Lower leg skin (tissue), 4 donors: ENCODE data around the gene TRPC4AP. TPM values are rescaled to one million over a fixed set of nuclear protein-coding genes. Genes with fewer than 3 reads are reported as not detected.

Experiments
- DNase-seq, 2 donors: peaks; one replicate each; pipeline ENCODE4 v3.0.0-alpha.2; 2019; ENCODE audit warnings: low spot score in 2 of 2
- H3K4me3 ChIP-seq: fragments of 200-600 bp; sonication (generic); 2 replicates; pipeline ENCODE4 v1.5.1; 2017; ENCODE audit warnings: mild to moderate bottlenecking, low read depth; ENCODE audit not compliant: poor library complexity, severe bottlenecking
- POLR2A ChIP-seq, 2 donors: fragments of 450-650 bp; IDR thresholded peaks; one replicate each; pipeline ENCODE4 v1.6.1; 2016 to 2017; ENCODE audit warnings: antibody characterized with exemption in 2 of 2, mild to moderate bottlenecking in 1 of 2, moderate library complexity in 1 of 2
- WGBS, 2 donors: methylation state at CpG; one replicate each; pipeline ENCODE4 v1.1.5; 2018; 5-methylcytosine and 5-hydroxymethylcytosine counted together
- intact Hi-C: fragments of 100-400 bp; cut with DNase I; formaldehyde crosslinking; loops from one replicate; pipeline ENCODE4 v1.15.0; 2023; ENCODE audit warnings: low total_unique reads
- total RNA-seq, 4 donors: library from RNA; depleted of rRNA; stranded (reverse); fragments of >200 nt; gene quantifications; one replicate each; pipeline ENCODE4 v1.1.0, GENCODE V29; 2016
- TF ChIP-seq, protein P1 (sequence below), 3 donors: fragments of 450-650 bp; IDR thresholded peaks; one replicate each; pipeline ENCODE4 v1.5.1; 2016; ENCODE audit warnings: antibody characterized with exemption in 3 of 3, mild to moderate bottlenecking in 3 of 3, moderate library complexity in 2 of 3

Gene TRPC4AP
- total RNA-seq, 4 donors from 2014 or later = 40.3 to 64.5 (median 50.0) TPM

DNA sequence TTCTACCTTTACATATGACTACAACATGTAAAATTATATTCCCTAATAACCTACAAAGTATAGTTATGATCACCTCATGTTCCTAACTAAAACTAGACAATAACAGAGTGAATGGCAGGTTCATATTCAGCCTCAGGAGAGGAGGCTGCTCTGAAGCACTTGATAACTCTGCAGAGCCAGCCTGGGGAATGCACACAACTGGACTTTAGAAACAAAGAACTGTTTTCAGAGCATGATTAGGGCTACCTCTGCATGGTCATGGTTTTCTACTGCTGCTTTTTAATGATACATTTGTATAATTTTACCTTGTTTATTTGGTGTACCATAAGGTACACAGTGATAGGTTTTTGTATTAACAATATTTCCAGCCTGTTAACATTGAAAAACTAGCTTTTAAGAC, 50.3 kb downstream of the TRPC4AP start:
- DNase-seq = no peak
- H3K4me3 ChIP-seq = no peak overlapping the region
- intact Hi-C loops = no loop called here
- TF ChIP-seq, protein P1, sequence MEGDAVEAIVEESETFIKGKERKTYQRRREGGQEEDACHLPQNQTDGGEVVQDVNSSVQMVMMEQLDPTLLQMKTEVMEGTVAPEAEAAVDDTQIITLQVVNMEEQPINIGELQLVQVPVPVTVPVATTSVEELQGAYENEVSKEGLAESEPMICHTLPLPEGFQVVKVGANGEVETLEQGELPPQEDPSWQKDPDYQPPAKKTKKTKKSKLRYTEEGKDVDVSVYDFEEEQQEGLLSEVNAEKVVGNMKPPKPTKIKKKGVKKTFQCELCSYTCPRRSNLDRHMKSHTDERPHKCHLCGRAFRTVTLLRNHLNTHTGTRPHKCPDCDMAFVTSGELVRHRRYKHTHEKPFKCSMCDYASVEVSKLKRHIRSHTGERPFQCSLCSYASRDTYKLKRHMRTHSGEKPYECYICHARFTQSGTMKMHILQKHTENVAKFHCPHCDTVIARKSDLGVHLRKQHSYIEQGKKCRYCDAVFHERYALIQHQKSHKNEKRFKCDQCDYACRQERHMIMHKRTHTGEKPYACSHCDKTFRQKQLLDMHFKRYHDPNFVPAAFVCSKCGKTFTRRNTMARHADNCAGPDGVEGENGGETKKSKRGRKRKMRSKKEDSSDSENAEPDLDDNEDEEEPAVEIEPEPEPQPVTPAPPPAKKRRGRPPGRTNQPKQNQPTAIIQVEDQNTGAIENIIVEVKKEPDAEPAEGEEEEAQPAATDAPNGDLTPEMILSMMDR (IDR thresholded peaks at IDR 0.05) = no peak
- no peak for TF ChIP-seq POLR2A (IDR thresholded peaks at IDR 0.05)

DNA sequence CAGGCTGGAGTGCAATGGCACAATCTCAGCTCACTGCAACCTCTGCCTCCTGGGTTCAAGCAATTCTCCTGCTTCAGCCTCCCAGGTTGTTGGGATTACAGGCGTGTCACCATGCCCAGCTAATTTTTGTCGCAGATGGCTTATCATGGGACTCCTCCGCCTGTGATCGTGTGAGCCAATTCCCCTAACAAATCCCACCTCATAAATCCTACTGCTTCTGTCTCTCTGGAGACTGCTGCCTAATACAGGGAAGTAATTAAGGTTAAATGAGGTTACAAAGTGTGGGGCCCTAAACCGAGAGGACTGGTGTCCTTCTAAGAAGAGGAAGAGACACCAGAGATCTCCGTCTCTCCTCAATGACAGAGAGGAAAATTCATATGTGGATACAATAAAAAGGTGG, 52.0 kb downstream of the TRPC4AP start:
- whole genome bisulfite sequencing, 2 donors = 85 to 91% methylated on average over 6 of the region's 6 CpGs
- no peak for TF ChIP-seq POLR2A (IDR thresholded peaks at IDR 0.05)
- TF ChIP-seq, protein P1 (IDR thresholded peaks at IDR 0.05) = no peak
- no peak overlapping the region for H3K4me3 ChIP-seq
- no peak for DNase-seq
- intact Hi-C loops = no loop called here

DNA sequence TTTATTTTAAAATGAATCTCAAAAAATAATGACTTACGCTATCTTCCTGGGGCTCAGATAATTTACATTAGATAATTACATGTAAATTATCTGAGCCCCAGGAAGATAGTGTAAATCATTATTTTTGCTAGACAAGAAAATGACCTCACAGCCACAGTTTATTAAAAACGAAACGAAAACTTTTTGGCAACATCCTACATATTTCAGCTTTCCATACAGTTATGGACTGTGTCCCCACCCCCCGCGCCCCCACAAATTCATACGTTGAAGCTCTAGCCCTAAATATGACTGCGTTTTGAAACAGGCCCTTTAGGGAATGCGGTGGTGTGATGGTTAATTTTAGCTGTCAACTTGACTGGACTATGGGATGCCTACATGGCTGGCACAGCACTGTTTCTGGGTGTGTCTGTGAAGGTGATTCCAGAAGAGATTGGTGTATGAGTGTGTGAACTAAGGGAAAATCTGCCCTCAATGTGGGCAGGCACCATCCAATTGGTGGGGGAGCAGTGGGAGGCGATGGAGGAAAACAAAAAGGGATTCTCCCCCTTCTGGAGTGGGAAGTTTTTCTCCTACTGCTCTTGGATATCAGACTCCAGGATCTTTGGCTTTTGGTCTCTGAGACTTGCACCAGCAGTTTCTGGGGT, 52.6 kb downstream of the TRPC4AP start:
- intact Hi-C loops = no loop called here
- TF ChIP-seq, protein P1 (IDR thresholded peaks at IDR 0.05) = no peak
- TF ChIP-seq POLR2A (IDR thresholded peaks at IDR 0.05) = no peak
- DNase-seq = no peak
- H3K4me3 ChIP-seq = no peak overlapping the region
- WGBS, 2 donors = 88 to 91% methylated on average over 9 of the region's 9 CpGs

DNA sequence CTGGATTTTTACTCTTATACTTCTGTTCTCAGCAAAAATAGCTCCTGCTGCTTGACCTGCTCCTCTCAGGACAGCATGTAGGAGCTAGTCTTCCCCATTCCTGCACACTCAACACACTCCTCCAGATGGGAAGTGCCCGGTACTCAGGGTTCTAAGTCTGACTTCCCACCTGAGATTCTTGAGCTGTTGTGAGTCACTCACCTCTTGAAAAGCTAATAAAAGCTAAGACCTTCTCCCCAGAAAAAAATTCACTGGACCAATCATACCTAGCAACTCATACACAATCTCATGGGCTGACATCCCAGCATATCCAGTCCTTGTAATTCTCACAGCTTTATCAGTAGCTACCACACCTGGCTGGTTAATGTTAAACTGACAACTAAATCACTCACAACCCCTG, 53.5 kb downstream of the TRPC4AP start:
- H3K4me3 ChIP-seq = no peak overlapping the region
- intact Hi-C loops = no loop called here
- TF ChIP-seq, protein P1 (IDR thresholded peaks at IDR 0.05) = no peak
- no peak for TF ChIP-seq POLR2A (IDR thresholded peaks at IDR 0.05)
- 91 to 100% methylated on average over 1 of the region's 1 CpG for WGBS, 2 donors
- no peak for DNase-seq

DNA sequence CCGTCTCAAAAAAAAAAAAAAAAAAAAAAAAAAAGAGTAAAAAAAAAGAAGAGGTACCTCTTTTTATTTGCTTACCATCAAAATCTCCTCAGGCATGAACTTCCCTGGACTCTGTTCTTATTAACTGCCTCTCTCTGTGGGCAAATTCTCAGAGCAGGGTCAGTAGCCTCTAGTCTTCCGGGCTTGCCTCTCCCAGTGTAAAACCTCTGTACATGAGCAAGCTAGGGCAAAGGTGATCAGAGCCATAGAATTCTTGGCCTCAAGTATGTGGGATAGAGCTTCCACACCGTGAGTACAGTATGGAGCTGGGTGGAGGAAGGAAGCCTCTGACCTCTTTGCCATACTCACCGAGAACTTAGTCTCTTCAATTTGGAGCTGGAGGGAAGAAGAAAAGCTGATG, 58.5 kb downstream of the TRPC4AP start:
- H3K4me3 ChIP-seq = no peak overlapping the region
- WGBS, 2 donors = 91 to 97% methylated on average over 4 of the region's 4 CpGs
- TF ChIP-seq, protein P1 (IDR thresholded peaks at IDR 0.05) = no peak
- no peak for TF ChIP-seq POLR2A (IDR thresholded peaks at IDR 0.05)
- DNase-seq = no peak
- intact Hi-C loops = no loop called here

DNA sequence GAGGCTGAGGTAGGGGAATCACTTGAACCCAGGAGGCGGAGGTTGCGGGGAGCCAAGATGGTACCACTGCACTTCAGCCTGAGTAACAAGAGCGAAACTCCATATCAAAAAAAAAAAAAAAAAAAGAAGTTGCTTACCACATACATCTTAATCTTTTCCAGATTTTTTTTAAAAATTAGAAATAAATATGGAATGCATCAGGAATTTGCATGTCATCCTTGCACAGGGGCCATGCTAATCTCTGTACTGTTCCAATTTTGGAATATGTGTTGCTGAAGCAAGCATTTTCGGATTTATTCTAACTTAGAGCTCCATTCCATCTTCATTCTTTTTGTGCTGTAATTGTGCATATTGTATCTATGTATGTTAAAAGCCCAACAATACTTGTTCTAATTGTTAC, 62.5 kb downstream of the TRPC4AP start:
- 93 to 95% methylated on average over 4 of the region's 4 CpGs for WGBS, 2 donors
- intact Hi-C loops = no loop called here

More for the DNA sequence above, 62.5 kb downstream of the TRPC4AP start:
- DNase-seq = no peak
- TF ChIP-seq, protein P1 (IDR thresholded peaks at IDR 0.05) = no peak
- no peak for TF ChIP-seq POLR2A (IDR thresholded peaks at IDR 0.05)
- no peak overlapping the region for H3K4me3 ChIP-seq
